SK-N-SH (cell line): ENCODE data around the gene C13orf42. TPM values are rescaled to one million over a fixed set of nuclear protein-coding genes. Genes with fewer than 3 reads are reported as not detected.

Source experiments
- CTCF ChIA-PET: fragments of 300-600, 350-600 bp; formaldehyde crosslinking; extraction: SDS; loops from one replicate; lab custom pipeline; 2021; lab: Yijun Ruan, JAX
- POLR2A ChIA-PET: fragments of 350-600 bp; sonication (Branson Sonifier 250); formaldehyde crosslinking; extraction: SDS; loops from one replicate; lab custom pipeline; 2020; ENCODE audit warnings: antibody characterized with exemption, inconsistent platforms; lab: Yijun Ruan, JAX
- DNase-seq: peaks from one replicate; pipeline ENCODE4 v3.0.0; 2012
- H2AFZ ChIP-seq: fragments of 200-600 bp; sonication (generic); 2 replicates; pipeline ENCODE4 v1.8.1; 2016; ENCODE audit warnings: antibody characterized with exemption, mild to moderate bottlenecking, low read depth
- H3F3A ChIP-seq: fragments of 200-600 bp; sonication (generic); replicated peaks from 2 replicates; pipeline ENCODE3; 2016; ENCODE audit warnings: antibody characterized with exemption, mild to moderate bottlenecking; ENCODE audit not compliant: insufficient read depth
- H3K27ac ChIP-seq, 2 experiments: fragments of 200-500 bp in 1 of 2; fragments of 200-600 bp in 1 of 2; sonication (Bioruptor generic) in 1 of 2; sonication (generic), shearing (Covaris generic) in 1 of 2; 2 replicates each; pipeline versions ENCODE4 v1.5.1 to v1.6.1; 2014 to 2016; ENCODE audit warnings: low read depth in 2 of 2, inconsistent platforms in 1 of 2, low read length in 1 of 2, mild to moderate bottlenecking in 1 of 2, mixed read lengths in 1 of 2
- H3K27me3 ChIP-seq: fragments of 200-600 bp; sonication (generic), shearing (Covaris generic); 2 replicates; pipeline ENCODE4 v1.6.1; 2016; ENCODE audit warnings: mixed run types; ENCODE audit not compliant: insufficient read depth
- H3K36me3 ChIP-seq, 2 experiments: fragments of 200-500 bp in 1 of 2; fragments of 200-600 bp in 1 of 2; sonication (Bioruptor generic) in 1 of 2; sonication (generic) in 1 of 2; replicated peaks in 1 of 2; 2 replicates each; pipeline versions ENCODE3 to v1.5.1; 2014 to 2016; ENCODE audit warnings: low read length in 1 of 2, mild to moderate bottlenecking in 1 of 2; ENCODE audit not compliant: insufficient read depth in 2 of 2, control insufficient read depth in 1 of 2
- H3K4me1 ChIP-seq, 2 experiments: fragments of 200-500 bp in 1 of 2; fragments of 200-600 bp in 1 of 2; sonication (Bioruptor generic) in 1 of 2; sonication (generic), shearing (Covaris generic) in 1 of 2; 2 replicates each; pipeline versions ENCODE4 v1.5.1 to v1.6.1; 2014 to 2016; ENCODE audit warnings: low read depth in 1 of 2, low read length in 1 of 2, mixed run types in 1 of 2; ENCODE audit not compliant: insufficient read depth in 2 of 2, control insufficient read depth in 1 of 2
- H3K4me2 ChIP-seq: fragments of 200-600 bp; sonication (generic), shearing (Covaris generic); 2 replicates; pipeline ENCODE4 v1.6.1; 2017; ENCODE audit warnings: mixed run types
- H3K4me3 ChIP-seq, 2 experiments: fragments of 200-500 bp in 1 of 2; fragments of 200-600 bp in 1 of 2; sonication (Bioruptor generic) in 1 of 2; sonication (generic), shearing (Covaris generic) in 1 of 2; 2 replicates each; pipeline versions ENCODE4 v1.5.1 to v1.8.1; 2014 to 2016; ENCODE audit warnings: low read depth in 2 of 2, inconsistent platforms in 1 of 2, low read length in 1 of 2, mild to moderate bottlenecking in 1 of 2, mixed read lengths in 1 of 2, moderate library complexity in 1 of 2
- H3K79me2 ChIP-seq: fragments of 200-600 bp; sonication (generic); 2 replicates; pipeline ENCODE4 v1.8.1; 2017; ENCODE audit warnings: mild to moderate bottlenecking; ENCODE audit not compliant: insufficient read depth
- H3K9ac ChIP-seq: fragments of 200-600 bp; sonication (generic); 2 replicates; pipeline ENCODE4 v1.6.1; 2017; ENCODE audit warnings: mixed run types
- H3K9me2 ChIP-seq: fragments of 200-600 bp; sonication (generic); 2 replicates; pipeline ENCODE4 v1.6.1; 2017; ENCODE audit warnings: mixed run types
- H3K9me3 ChIP-seq: fragments of 200-600 bp; sonication (generic); 2 replicates; pipeline ENCODE4 v1.6.1; 2017; ENCODE audit warnings: mixed run types, mild to moderate bottlenecking, moderate library complexity
- H4K20me1 ChIP-seq: fragments of 200-600 bp; sonication (generic); 2 replicates; pipeline ENCODE4 v1.6.1; 2017; ENCODE audit warnings: mild to moderate bottlenecking, mixed run types; ENCODE audit not compliant: insufficient read depth
- CHD2 ChIP-seq: fragments of 150-350 bp; IDR thresholded peaks from 2 replicates; pipeline ENCODE4 v1.6.1; 2018; ENCODE audit warnings: low read length; ENCODE audit not compliant: partially characterized antibody
- EP300 ChIP-seq, 2 experiments: IDR thresholded peaks; 2 replicates each; pipeline versions ENCODE4 v1.4.0 to v1.6.1; 2012; ENCODE audit warnings: borderline replicate concordance in 1 of 2, low read depth in 1 of 2, low read length in 1 of 2
- EZH2phosphoT487 ChIP-seq: fragments of 200-600 bp; sonication (generic); IDR thresholded peaks from 2 replicates; pipeline ENCODE4 v1.6.1; 2017; ENCODE audit warnings: low read depth, mixed run types, mild to moderate bottlenecking, antibody characterized with exemption, moderate library complexity, borderline replicate concordance
- FOSL2 ChIP-seq: IDR thresholded peaks from 2 replicates; pipeline ENCODE4 v1.4.0; 2012; ENCODE audit warnings: low read depth, mild to moderate bottlenecking, moderate library complexity, borderline replicate concordance
- FOXJ3 ChIP-seq: sonication (generic); formaldehyde crosslinking; IDR thresholded peaks from 2 replicates; pipeline ENCODE4 v1.5.1; 2020; ENCODE audit warnings: mild to moderate bottlenecking, missing genetic modification reagents
- GATA2 ChIP-seq: sonication (generic); formaldehyde crosslinking; IDR thresholded peaks from 2 replicates; pipeline ENCODE4 v1.5.0; 2020; ENCODE audit warnings: mild to moderate bottlenecking, missing genetic modification reagents
- IRF3 ChIP-seq: fragments of 150-350 bp; IDR thresholded peaks from 2 replicates; pipeline ENCODE4 v1.6.1; 2016; ENCODE audit warnings: mild to moderate bottlenecking, low read depth, low read length
- JUND ChIP-seq: IDR thresholded peaks from 2 replicates; pipeline ENCODE4 v1.4.0; 2012
- MEF2A ChIP-seq: IDR thresholded peaks from 2 replicates; pipeline ENCODE4 v1.4.0; 2012; ENCODE audit warnings: low read depth, borderline replicate concordance
- MXI1 ChIP-seq: IDR thresholded peaks from 2 replicates; pipeline ENCODE4 v1.6.1; 2012; ENCODE audit warnings: mild to moderate bottlenecking, low read depth, low read length, improper control_type of control experiment
- PBX3 ChIP-seq: IDR thresholded peaks from 2 replicates; pipeline ENCODE4; 2012
- RCOR1 ChIP-seq: fragments of 150-350 bp; IDR thresholded peaks from 2 replicates; pipeline ENCODE4 v1.6.1; 2017; ENCODE audit warnings: antibody characterized with exemption, low read length
- RFX5 ChIP-seq: IDR thresholded peaks from 2 replicates; pipeline ENCODE4 v1.6.1; 2012; ENCODE audit warnings: mild to moderate bottlenecking, improper control_type of control experiment, low read length
- SIN3A ChIP-seq: IDR thresholded peaks from 2 replicates; pipeline ENCODE4 v1.6.1; 2012; ENCODE audit warnings: low read depth, mild to moderate bottlenecking, low read length, moderate library complexity, borderline replicate concordance
- SMC3 ChIP-seq: IDR thresholded peaks from 2 replicates; pipeline ENCODE4 v1.6.1; 2012; ENCODE audit warnings: low read depth, low read length, improper control_type of control experiment
- TAF1 ChIP-seq: IDR thresholded peaks from 2 replicates; pipeline ENCODE4 v1.6.1; 2012; ENCODE audit warnings: low read depth, mild to moderate bottlenecking, low read length, moderate library complexity, borderline replicate concordance
- TCF12 ChIP-seq: IDR thresholded peaks from 2 replicates; pipeline ENCODE4 v1.4.0; 2012
- TEAD4 ChIP-seq: IDR thresholded peaks from 2 replicates; pipeline ENCODE4 v1.4.0; 2012; ENCODE audit warnings: mild to moderate bottlenecking, borderline replicate concordance; ENCODE audit not compliant: insufficient read depth
- USF1 ChIP-seq: IDR thresholded peaks from 2 replicates; pipeline ENCODE4 v1.4.0; 2012; ENCODE audit warnings: low read depth, borderline replicate concordance
- USF2 ChIP-seq: fragments of 150-350 bp; IDR thresholded peaks from 2 replicates; pipeline ENCODE4 v1.6.1; 2017; ENCODE audit warnings: antibody characterized with exemption, low read length, low read depth, borderline replicate concordance
- YY1 ChIP-seq: IDR thresholded peaks from 2 replicates; pipeline ENCODE4 v1.4.0; 2012; ENCODE audit warnings: low read depth, mild to moderate bottlenecking
- ZBTB33 ChIP-seq: IDR thresholded peaks from 2 replicates; pipeline ENCODE4 v1.4.0; 2012; ENCODE audit warnings: low read depth, borderline replicate concordance
- WGBS: methylation state at CpG from one replicate; pipeline ENCODE4 v1.1.6; 2017; ENCODE audit warnings: low lambda C conversion rate; 5-methylcytosine and 5-hydroxymethylcytosine counted together
- polyA plus RNA-seq, 3 experiments: library from polyadenylated mRNA; depleted of rRNA; stranded (reverse); fragments of >200 nt; gene quantifications; 2 replicates each; pipeline ENCODE4 v1.2.3, GENCODE V29; 2012

The C13orf42 gene
- polyA plus RNA-seq, 1 of the 3 experiments (the other 2 are of a cell fraction): not detected

GRCh38 chr13:51153527-51153926 lies 42.5 kb upstream of the C13orf42 start (continued):
- TF ChIP-seq USF1 (no peak), TCF12 (no peak), EZH2phosphoT487 (no peak)

GRCh38 chr13:51152701-51153100 lies 41.6 kb upstream of the C13orf42 start:
- POLR2A ChIA-PET: no interaction called here
- H3K4me1 ChIP-seq: no peaks in the 10 kb centered on the region; a peak in 1 of 4 replicates
- H4K20me1 ChIP-seq: no peaks in the 10 kb centered on the region
- H3K9me2 ChIP-seq: no peaks in the 10 kb centered on the region
- no peaks in the 10 kb centered on the region; the same call in none of the 2 replicates for H3K27me3 ChIP-seq
- H3K27ac ChIP-seq: no peak overlapping the region
- no peak overlapping the region for H3K4me3 ChIP-seq
- no peak for DNase-seq
- WGBS: 0% methylated on average over 1 of the region's 5 CpGs
- no peaks in the 10 kb centered on the region for H3F3A ChIP-seq
- H3K36me3 ChIP-seq: no peaks in the 10 kb centered on the region
- no peak overlapping the region for H2AFZ ChIP-seq
- H3K4me2 ChIP-seq: no peak overlapping the region
- no peak for TF ChIP-seq YY1
- no peak for TF ChIP-seq CHD2
- TF ChIP-seq RFX5: no peak
- no peak for TF ChIP-seq TAF1
- TF ChIP-seq MXI1: no peak
- TF ChIP-seq IRF3: no peak
- no peak for TF ChIP-seq PBX3
- TF ChIP-seq ZBTB33: no peak
- TF ChIP-seq JUND: no peak
- no peak for TF ChIP-seq USF1
- TF ChIP-seq TEAD4: no peak
- no peak for TF ChIP-seq RCOR1
- TF ChIP-seq GATA2 (CRISPR knock-in tag): no peak
- TF ChIP-seq USF2: no peak
- no peak for TF ChIP-seq EP300 (IDR thresholded peaks at IDR 0.05; ENCODE audit: borderline replicate concordance in 1 of 2, low read depth in 1 of 2, low read length in 1 of 2)
- no peak for TF ChIP-seq SIN3A
- TF ChIP-seq FOXJ3 (CRISPR knock-in tag): no peak
- TF ChIP-seq FOSL2: no peak
- TF ChIP-seq SMC3: no peak
- no peak for TF ChIP-seq MEF2A
- H3K9me3 ChIP-seq: no peaks in the 10 kb centered on the region
- H3K9ac ChIP-seq: no peak overlapping the region
- no peaks in the 10 kb centered on the region for H3K79me2 ChIP-seq
- CTCF ChIA-PET: interaction anchor here (0.9 to 10.5 kb wide), 4 partner anchors 10 to 136 kb away, joined by 3 to 257 read pairs (median 4); no protein-coding TSS in a partner anchor
